H9 (cell line): ENCODE results near the gene TFAM. TPM values are rescaled to one million over a fixed set of nuclear protein-coding genes. Genes with fewer than 3 reads are reported as not detected.

ENCODE experiments used
- DNase-seq: peaks from one replicate; pipeline ENCODE4 v3.0.0-alpha.2; 2017
- H2AFZ ChIP-seq: one replicate; pipeline ENCODE4 v1.6.1; 2013; ENCODE audit warnings: mild to moderate bottlenecking, low read length, control low read depth, moderate library complexity
- H2AK5ac ChIP-seq: 2 replicates; pipeline ENCODE4 v1.6.1; 2013; ENCODE audit warnings: low read length, control low read depth, mixed read lengths; ENCODE audit not compliant: insufficient read length
- H2BK120ac ChIP-seq: one replicate; pipeline ENCODE4 v1.6.1; 2013; ENCODE audit warnings: low read depth, mild to moderate bottlenecking, low read length, control low read depth, inconsistent platforms; ENCODE audit not compliant: poor library complexity, severe bottlenecking
- H2BK12ac ChIP-seq: 2 replicates; pipeline ENCODE4 v1.6.1; 2013; ENCODE audit warnings: low read length, control low read depth, mixed read lengths, low read depth; ENCODE audit not compliant: insufficient read length
- H2BK15ac ChIP-seq: 2 replicates; pipeline ENCODE4 v1.6.1; 2013; ENCODE audit warnings: low read depth, low read length, control low read depth
- H2BK20ac ChIP-seq: one replicate; pipeline ENCODE4 v1.6.1; 2013; ENCODE audit warnings: low read depth, mild to moderate bottlenecking, low read length, control low read depth, inconsistent platforms; ENCODE audit not compliant: poor library complexity, severe bottlenecking
- H2BK5ac ChIP-seq: 2 replicates; pipeline ENCODE4 v1.6.1; 2013; ENCODE audit warnings: low read length, control low read depth, mixed read lengths; ENCODE audit not compliant: insufficient read length
- H3K14ac ChIP-seq: 2 replicates; pipeline ENCODE4 v1.6.1; 2013; ENCODE audit warnings: low read length, control low read depth; ENCODE audit not compliant: insufficient read depth
- H3K18ac ChIP-seq: 2 replicates; pipeline ENCODE4 v1.6.1; 2013; ENCODE audit warnings: low read depth, mild to moderate bottlenecking, mixed read lengths, low read length, control low read depth; ENCODE audit not compliant: insufficient read length
- H3K23ac ChIP-seq: 2 replicates; pipeline ENCODE4 v1.6.1; 2013; ENCODE audit warnings: low read length, control low read depth, mixed read lengths, low read depth; ENCODE audit not compliant: insufficient read length
- H3K23me2 ChIP-seq: 2 replicates; pipeline ENCODE4 v1.6.1; 2013; ENCODE audit warnings: low read depth, mild to moderate bottlenecking, mixed read lengths, low read length, control low read depth; ENCODE audit not compliant: insufficient read length, poor library complexity, severe bottlenecking
- H3K27ac ChIP-seq: 2 replicates; pipeline ENCODE4 v1.5.1; 2013; ENCODE audit warnings: low read length, control low read depth, mixed read lengths, low read depth; ENCODE audit not compliant: insufficient read length
- H3K27me3 ChIP-seq: 2 replicates; pipeline ENCODE4 v1.6.1; 2013; ENCODE audit warnings: low read length, control low read depth, inconsistent platforms; ENCODE audit not compliant: insufficient read depth
- H3K4ac ChIP-seq: 2 replicates; pipeline ENCODE4 v1.6.1; 2013; ENCODE audit warnings: low read depth, mild to moderate bottlenecking, control low read depth, inconsistent platforms, low read length, moderate library complexity
- H3K4me1 ChIP-seq: 2 replicates; pipeline ENCODE4 v1.6.1; 2013; ENCODE audit warnings: low read length, control low read depth, inconsistent platforms; ENCODE audit not compliant: insufficient read depth
- H3K4me2 ChIP-seq: 2 replicates; pipeline ENCODE4 v1.6.1; 2013; ENCODE audit warnings: low read length, control low read depth, mixed read lengths; ENCODE audit not compliant: insufficient read length, insufficient read depth
- H3K56ac ChIP-seq: 2 replicates; pipeline ENCODE4 v1.6.1; 2013; ENCODE audit warnings: low read depth, mild to moderate bottlenecking, mixed read lengths, low read length, control low read depth; ENCODE audit not compliant: insufficient read length
- H3K79me1 ChIP-seq: 2 replicates; pipeline ENCODE4 v1.6.1; 2013; ENCODE audit warnings: low read depth, mild to moderate bottlenecking, moderate library complexity, low read length, control low read depth, inconsistent platforms; ENCODE audit not compliant: insufficient read depth, poor library complexity, severe bottlenecking
- H3K79me2 ChIP-seq: 2 replicates; pipeline ENCODE4 v1.6.1; 2013; ENCODE audit warnings: low read length, control low read depth, inconsistent platforms; ENCODE audit not compliant: insufficient read depth
- H3K9ac ChIP-seq: 2 replicates; pipeline ENCODE4 v1.6.1; 2013; ENCODE audit warnings: low read length, control low read depth, mixed read lengths; ENCODE audit not compliant: insufficient read length; ENCODE audit errors: extremely low read depth
- H3K9me3 ChIP-seq: one replicate; pipeline ENCODE4 v1.6.1; 2013; ENCODE audit warnings: low read depth, low read length, inconsistent platforms; ENCODE audit not compliant: control insufficient read depth
- H3T11ph ChIP-seq: one replicate; pipeline ENCODE4 v1.6.1; 2013; ENCODE audit warnings: mild to moderate bottlenecking, low read length, control low read depth, inconsistent platforms
- H4K20me1 ChIP-seq: one replicate; pipeline ENCODE4 v1.6.1; 2013; ENCODE audit not compliant: control insufficient read depth, insufficient read length, insufficient read depth
- H4K5ac ChIP-seq: 2 replicates; pipeline ENCODE4 v1.6.1; 2013; ENCODE audit warnings: low read depth, mild to moderate bottlenecking, mixed read lengths, low read length, control low read depth; ENCODE audit not compliant: insufficient read length
- H4K8ac ChIP-seq: replicated peaks from 2 replicates; pipeline ENCODE4 v1.6.1; 2013; ENCODE audit warnings: low read length, control low read depth, mixed read lengths, low read depth; ENCODE audit not compliant: insufficient read length
- H4K91ac ChIP-seq: 2 replicates; pipeline ENCODE4 v1.6.1; 2013; ENCODE audit warnings: low read depth, mild to moderate bottlenecking, moderate library complexity, mixed read lengths, low read length, control low read depth; ENCODE audit not compliant: insufficient read length
- H3K27ac Mint-ChIP-seq, 3 experiments: 2 replicates in 2 of 3; 3 replicates in 1 of 3; pipeline ENCODE4 v1.8.0; 2020 to 2021; ENCODE audit warnings: mixed read lengths in 3 of 3, mild to moderate bottlenecking in 1 of 3, moderate library complexity in 1 of 3
- H3K27me3 Mint-ChIP-seq: 2 replicates; pipeline ENCODE4 v1.8.0; 2021; ENCODE audit warnings: low read depth, mild to moderate bottlenecking, moderate library complexity, mixed read lengths
- H3K36me3 Mint-ChIP-seq, 3 experiments: 2 replicates in 2 of 3; 3 replicates in 1 of 3; pipeline ENCODE4 v1.8.0; 2020 to 2021; ENCODE audit warnings: low read depth in 3 of 3, mixed read lengths in 3 of 3; ENCODE audit not compliant: insufficient read depth in 1 of 3
- H3K4me1 Mint-ChIP-seq, 2 experiments: 2 replicates each; pipeline ENCODE4 v1.8.0; 2020; ENCODE audit warnings: mixed read lengths in 2 of 2
- H3K4me3 Mint-ChIP-seq, 2 experiments: 2 replicates in 1 of 2; 3 replicates in 1 of 2; pipeline ENCODE4 v1.8.0; 2020 to 2021; ENCODE audit warnings: mild to moderate bottlenecking in 2 of 2, mixed read lengths in 2 of 2, moderate library complexity in 1 of 2
- H3K9me3 Mint-ChIP-seq, 2 experiments: 2 replicates in 1 of 2; 3 replicates in 1 of 2; pipeline ENCODE4 v1.8.0; 2020; ENCODE audit warnings: mild to moderate bottlenecking in 2 of 2, mixed read lengths in 2 of 2, moderate library complexity in 1 of 2
- CTCF ChIP-seq: fragments of 200-600 bp; sonication (generic); conservative IDR thresholded peaks from 3 replicates; pipeline ENCODE4 v1.8.0; 2021; ENCODE audit warnings: antibody characterized with exemption, mild to moderate bottlenecking
- total RNA-seq: library from RNA; stranded (reverse); gene quantifications from 2 replicates; pipeline ENCODE4 v1.2.1, GENCODE V29; 2021

The TFAM gene
- total RNA-seq, 1 experiment from 2014 or later: 144 TPM

- Histone ChIP-seq H3K14ac (no peak overlapping the region), H3K4ac (no peak overlapping the region), H3K9me3 (no peaks in the 10 kb centered on the region), H3K23me2 (no peaks in the 10 kb centered on the region), H3K9ac (no peak overlapping the region), H3K4me2 (no peak overlapping the region), H2AFZ (no peak overlapping the region), H4K8ac (no peak overlapping the region), H3K56ac (no peak overlapping the region), H3K79me2 (no peaks in the 10 kb centered on the region), H2BK5ac (no peak overlapping the region), H3K27ac (no peak overlapping the region), H3K4me1 (no peaks in the 10 kb centered on the region), H2BK15ac (no peak overlapping the region), H4K20me1 (no peaks in the 10 kb centered on the region), H3K79me1 (no peaks in the 10 kb centered on the region), H4K5ac (no peak overlapping the region), H2AK5ac (no peak overlapping the region), H4K91ac (no peak overlapping the region), H3K23ac (no peak overlapping the region), H3T11ph (no peak overlapping the region), H2BK20ac (no peak overlapping the region), H2BK12ac (no peak overlapping the region), H2BK120ac (no peak overlapping the region), H3K27me3 (no peaks in the 10 kb centered on the region), H3K18ac (no peak overlapping the region)
- Mint-ChIP-seq H3K4me1 (peaks cover 3% of the 10 kb centered on the region in 2 experiments), H3K4me3 (no peak overlapping the region), H3K36me3 (peaks cover 20 to 61% (median 58%) of the 10 kb centered on the region in 3 experiments; a peak in 6 of 7 replicates), H3K27ac (no peak overlapping the region), H3K27me3 (no peaks in the 10 kb centered on the region), H3K9me3 (no peaks in the 10 kb centered on the region)
- no peak for DNase-seq
- TF ChIP-seq CTCF: no peak
Observed at GRCh38 chr10:58396057-58396456, 10.8 kb downstream of the TFAM start.
